GM12892 (cell line): ENCODE measurements around the gene DUOXA2.
A peak's percentile ranks its signal among the peaks of the same experiment; 100 is the strongest.

ENCODE experiments used
- DNase-seq: peaks from one replicate; pipeline ENCODE4 v3.0.0; 2011; ENCODE audit not compliant: insufficient read length
- FAIRE-seq: peaks from 2 replicates; lab custom pipeline; 2011; peaks lifted over from hg19 to GRCh38; lab: Jason Lieb, UNC
- POLR2A ChIP-seq: IDR thresholded peaks from 2 replicates; pipeline ENCODE4 v1.6.1; 2011; ENCODE audit warnings: low read depth, low read length, control low read depth
- POLR2AphosphoS5 ChIP-seq: IDR thresholded peaks from 2 replicates; pipeline ENCODE4 v1.6.1; 2011; ENCODE audit warnings: low read depth, low read length, control low read depth
- TAF1 ChIP-seq: IDR thresholded peaks from 2 replicates; pipeline ENCODE4 v1.6.1; 2011; ENCODE audit warnings: low read depth, mild to moderate bottlenecking, control low read depth, low read length, borderline replicate concordance

The DUOXA2 gene

GRCh38 chr15:45088801-45089711 is 25.1 kb upstream of the DUOXA2 start:
- DNase-seq (no peak), FAIRE-seq (no peak)
- TF ChIP-seq POLR2AphosphoS5 = no peak
- no peak for TF ChIP-seq POLR2A
- TF ChIP-seq TAF1 = no peak

GRCh38 chr15:45089712-45090373 is 24.3 kb upstream of the DUOXA2 start:
- DNase-seq (no peak), FAIRE-seq (no peak)
- no peak for TF ChIP-seq POLR2AphosphoS5
- TF ChIP-seq TAF1 = no peak

- DNase-seq (no peak), FAIRE-seq (no peak)
- TF ChIP-seq TAF1 = no peak
- no peak for TF ChIP-seq POLR2AphosphoS5
- TF ChIP-seq POLR2A = no peak
Measured at GRCh38 chr15:45091161-45091560, 23.0 kb upstream of the DUOXA2 start.

- FAIRE-seq (peak; percentile 42), DNase-seq (no peak)
- TF ChIP-seq POLR2AphosphoS5 (no peak), TAF1 (no peak), POLR2A (no peak)
Measured at GRCh38 chr15:45091576-45091975, 22.6 kb upstream of the DUOXA2 start.

- FAIRE-seq = no peak
- TF ChIP-seq POLR2AphosphoS5 (no peak), POLR2A (no peak), TAF1 (no peak)
Measured at GRCh38 chr15:45093013-45093412, 21.1 kb upstream of the DUOXA2 start.

GRCh38 chr15:45093622-45094357 is 20.3 kb upstream of the DUOXA2 start:
- TF ChIP-seq TAF1 = no peak
- TF ChIP-seq POLR2A = no peak
- TF ChIP-seq POLR2AphosphoS5 = no peak
- no peak for FAIRE-seq
- DNase-seq = no peak

More at GRCh38 chr15:45093013-45093412, 21.1 kb upstream of the DUOXA2 start:
- no peak for DNase-seq

- DNase-seq (no peak), FAIRE-seq (no peak)
- TF ChIP-seq POLR2A = no peak
- no peak for TF ChIP-seq TAF1
- TF ChIP-seq POLR2AphosphoS5 = no peak
Measured at GRCh38 chr15:45094358-45094730, 19.8 kb upstream of the DUOXA2 start.

- no peak for TF ChIP-seq POLR2A
- TF ChIP-seq TAF1 = no peak
- TF ChIP-seq POLR2AphosphoS5 = no peak
- DNase-seq (no peak), FAIRE-seq (no peak)
Measured at GRCh38 chr15:45095661-45096060, 18.5 kb upstream of the DUOXA2 start.

- FAIRE-seq (no peak), DNase-seq (no peak)
- no peak for TF ChIP-seq TAF1
- no peak for TF ChIP-seq POLR2A
- TF ChIP-seq POLR2AphosphoS5 = no peak
Measured at GRCh38 chr15:45097466-45097865, 16.7 kb upstream of the DUOXA2 start.

GRCh38 chr15:45099549-45100165 is 14.5 kb upstream of the DUOXA2 start:
- TF ChIP-seq TAF1 = no peak
- no peak for TF ChIP-seq POLR2AphosphoS5
- no peak for TF ChIP-seq POLR2A
- FAIRE-seq = no peak
- DNase-seq = no peak

GRCh38 chr15:45100884-45101625 is 13.1 kb upstream of the DUOXA2 start:
- FAIRE-seq (no peak), DNase-seq (no peak)
- TF ChIP-seq TAF1 = no peak
- TF ChIP-seq POLR2AphosphoS5 = no peak
- no peak for TF ChIP-seq POLR2A
